ENCODE data around the gene FBN1.

The FBN1 gene

GRCh38 chr15:48547286-48547685, 98.2 kb downstream of the FBN1 start:
- no peak for DNase-seq

GRCh38 chr15:48546296-48546695, 99.2 kb downstream of the FBN1 start:
- no peak for DNase-seq

GRCh38 chr15:48544778-48545177, 100.7 kb downstream of the FBN1 start:
- no peak for DNase-seq

- DNase-seq = no peak
Measured at GRCh38 chr15:48541341-48542278, 103.9 kb downstream of the FBN1 start.

- DNase-seq = no peak
Measured at GRCh38 chr15:48540756-48541155, 104.8 kb downstream of the FBN1 start.

GRCh38 chr15:48538941-48539340, 106.6 kb downstream of the FBN1 start:
- DNase-seq = no peak

GRCh38 chr15:48537271-48538113, 108.0 kb downstream of the FBN1 start:
- no peak for DNase-seq

- no peak for DNase-seq
Measured at GRCh38 chr15:48536681-48537091, 108.8 kb downstream of the FBN1 start.

GRCh38 chr15:48533982-48534381, 111.5 kb downstream of the FBN1 start:
- no peak for DNase-seq

GRCh38 chr15:48532946-48533345, 112.6 kb downstream of the FBN1 start:
- DNase-seq = no peak

GRCh38 chr15:48530528-48530927, 115.0 kb downstream of the FBN1 start:
- DNase-seq = no peak

- no peak for DNase-seq
Measured at GRCh38 chr15:48528921-48529320, 116.6 kb downstream of the FBN1 start.

GRCh38 chr15:48527517-48527916, 118.0 kb downstream of the FBN1 start:
- DNase-seq = no peak

GRCh38 chr15:48522911-48523310, 122.6 kb downstream of the FBN1 start:
- no peak for DNase-seq

- no peak for DNase-seq
Measured at GRCh38 chr15:48522123-48522522, 123.4 kb downstream of the FBN1 start.

GRCh38 chr15:48520376-48521155, 124.9 kb downstream of the FBN1 start:
- no peak for DNase-seq

- no peak for DNase-seq
Measured at GRCh38 chr15:48516121-48516520, 129.4 kb downstream of the FBN1 start.

- no peak for DNase-seq
Measured at GRCh38 chr15:48515500-48515899, 130.0 kb downstream of the FBN1 start.

- DNase-seq = no peak
Measured at GRCh38 chr15:48514103-48514816, 131.2 kb downstream of the FBN1 start.

- no peak for DNase-seq
Measured at GRCh38 chr15:48510976-48511375, 134.5 kb downstream of the FBN1 start.

- DNase-seq = peak; percentile 44
Measured at GRCh38 chr15:48507416-48508065, 138.0 kb downstream of the FBN1 start.

GRCh38 chr15:48505067-48505466, 140.4 kb downstream of the FBN1 start:
- DNase-seq = no peak
